Right lobe of liver (tissue), 4 donors: ENCODE results near the gene SLC27A3.

Experiments used
- CTCF ChIP-seq, 4 donors: fragments of 200-600 bp in 3 of 4; fragments of 450-650 bp in 1 of 4; IDR thresholded peaks; one replicate each; pipeline versions ENCODE4 v1.5.1 to v1.8.0; 2016 to 2022; ENCODE audit warnings: antibody characterized with exemption in 4 of 4, mild to moderate bottlenecking in 2 of 4
- POLR2A ChIP-seq: fragments of 450-650 bp; IDR thresholded peaks from one replicate; pipeline ENCODE4 v1.6.1; 2017; ENCODE audit warnings: antibody characterized with exemption, mild to moderate bottlenecking
- donor health status: DM: no; HTN: no; CAD: no.
- donor health status: DM: no; HTN: no; CAD: no.
- donor health status: DM: no; HTN: yes; CAD: no.

GRCh38 chr1:153770797-153771196 lies 4.4 kb upstream of the SLC27A3 start:
- TF ChIP-seq CTCF (IDR thresholded peaks at IDR 0.05) (no peak), POLR2A (no peak)
